Brain microvascular endothelial cell (primary cell): ENCODE results near the gene COQ5.

Experiments
- DNase-seq: peaks from one replicate; pipeline ENCODE4 v3.0.0-alpha.2; 2020
- H3K27ac ChIP-seq: fragments of 250-450 bp; sonication (Bioruptor Pico); 2 replicates; pipeline ENCODE4 v1.5.1; 2020; ENCODE audit warnings: mild to moderate bottlenecking, moderate library complexity
- H3K27me3 ChIP-seq: fragments of 250-450 bp; sonication (Bioruptor Pico); replicated peaks from 2 replicates; pipeline ENCODE4 v1.5.1; 2020; ENCODE audit warnings: mild to moderate bottlenecking
- H3K36me3 ChIP-seq: fragments of 250-450 bp; sonication (Bioruptor Pico); replicated peaks from 2 replicates; pipeline ENCODE4 v1.5.1; 2020; ENCODE audit warnings: mild to moderate bottlenecking
- H3K4me3 ChIP-seq: 2 replicates; pipeline ENCODE4 v1.5.1; 2011; ENCODE audit warnings: low read depth, mild to moderate bottlenecking, control low read depth, low read length, moderate library complexity
- CTCF ChIP-seq: IDR thresholded peaks from 2 replicates; pipeline ENCODE4 v1.5.1; 2011; ENCODE audit warnings: low read depth, mild to moderate bottlenecking, moderate library complexity, low read length, control low read depth, inconsistent platforms; ENCODE audit errors: missing control alignments
- in situ Hi-C: cut with HindIII; loops from 2 replicates; pipeline ENCODE4 v1.10.0; 2017; ENCODE audit warnings: low sequenced_read_pairs, low pct_ligation_motif_present

Gene COQ5

DNA sequence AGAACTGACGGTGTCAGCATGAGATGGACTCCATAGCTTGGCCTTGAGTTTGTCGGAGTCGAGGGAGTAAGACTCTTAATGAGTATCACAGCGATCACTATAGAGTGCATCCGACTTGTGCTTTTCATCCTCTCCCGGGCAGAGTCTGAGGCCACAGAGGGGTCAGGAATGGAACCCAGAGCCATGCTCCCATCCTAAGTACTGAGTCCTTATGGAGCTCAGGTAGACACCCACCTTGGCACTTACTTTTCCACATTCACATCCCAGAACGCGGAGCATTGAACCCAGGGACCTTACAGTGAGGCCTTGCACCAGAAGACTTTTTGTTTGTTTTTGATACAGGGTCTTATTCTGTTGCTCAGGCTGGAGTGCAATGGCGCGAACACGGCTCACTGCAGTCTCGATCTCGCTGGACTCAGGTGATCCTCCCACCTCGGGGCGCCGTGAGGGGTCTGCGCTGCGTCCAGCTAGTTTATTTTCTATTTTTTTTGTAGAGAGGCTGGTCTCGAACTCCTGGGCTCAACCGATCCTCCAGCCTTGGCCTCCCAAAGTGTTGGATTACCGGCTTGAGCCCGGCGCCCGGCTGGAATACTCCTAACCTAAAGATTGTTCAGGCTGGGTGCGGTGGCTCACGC, 58.7 kb downstream of the COQ5 start:
- Histone ChIP-seq H3K27ac (peak overlapping the region; percentile 76), H3K4me3 (peak overlapping the region; percentile 91), H3K27me3 (no peaks in the 10 kb centered on the region), H3K36me3 (peaks cover 18% of the 10 kb centered on the region)
- no peak for DNase-seq
- no peak for TF ChIP-seq CTCF
- in situ Hi-C loops, result no loop called here

GRCh38 chr12:120469450-120470149, 59.4 kb downstream of the COQ5 start, which contains the start of gene SRSF9:
SRSF9 (minus strand) TSS chr12:120469748; CDS start chr12:120469609, 139 bp downstream.
- in situ Hi-C loops, result no loop called here

DNA sequence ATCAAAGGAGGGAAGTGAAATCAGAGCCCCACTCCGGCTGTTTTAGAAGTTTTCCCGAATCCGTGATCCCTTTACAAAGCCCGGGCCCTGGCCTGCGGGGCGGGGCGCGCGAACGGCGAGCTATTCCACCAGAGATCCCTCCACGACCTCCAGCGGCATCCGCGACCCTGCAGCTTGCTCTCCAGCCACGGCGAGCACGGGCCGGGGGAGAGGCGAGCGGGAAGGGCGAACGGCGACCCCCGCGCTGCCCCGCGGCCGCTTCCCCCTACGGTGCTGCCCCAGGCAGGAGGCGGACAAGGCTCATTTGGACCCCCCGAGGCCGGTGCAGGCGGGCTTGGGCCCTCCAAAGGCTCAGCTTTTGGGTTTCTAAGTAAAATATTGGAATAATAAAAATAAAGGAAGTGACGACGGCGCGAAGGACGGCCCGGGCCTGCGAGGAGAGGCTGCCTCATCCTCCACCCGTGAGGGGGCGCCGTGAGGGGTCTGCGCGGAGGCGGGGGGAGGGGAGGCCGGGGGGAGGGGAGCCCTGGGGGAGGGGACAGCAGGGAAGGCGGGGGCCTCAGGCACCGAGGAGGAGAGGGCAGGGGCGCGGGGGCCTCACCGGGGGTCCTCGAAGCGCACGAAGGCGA, 60.0 kb downstream of the COQ5 start:
- H3K36me3 ChIP-seq, result peaks cover 31% of the 10 kb centered on the region
- in situ Hi-C loops, result no loop called here
- peak overlapping the region; percentile 91 for H3K4me3 ChIP-seq
- H3K27me3 ChIP-seq, result no peaks in the 10 kb centered on the region
- no peak for TF ChIP-seq CTCF
- peak overlapping the region; percentile 76 for H3K27ac ChIP-seq
- peak; percentile 10 for DNase-seq

More at GRCh38 chr12:120469450-120470149, 59.4 kb downstream of the COQ5 start, which contains the start of gene SRSF9:
- peak; percentile 90 for DNase-seq
- Histone ChIP-seq H3K36me3 (peaks cover 25% of the 10 kb centered on the region), H3K27me3 (no peaks in the 10 kb centered on the region), H3K4me3 (peak within 1 kb of the TSS; percentile 91), H3K27ac (peak within 1 kb of the TSS; percentile 76)
- TF ChIP-seq CTCF, result peak; percentile 86

DNA sequence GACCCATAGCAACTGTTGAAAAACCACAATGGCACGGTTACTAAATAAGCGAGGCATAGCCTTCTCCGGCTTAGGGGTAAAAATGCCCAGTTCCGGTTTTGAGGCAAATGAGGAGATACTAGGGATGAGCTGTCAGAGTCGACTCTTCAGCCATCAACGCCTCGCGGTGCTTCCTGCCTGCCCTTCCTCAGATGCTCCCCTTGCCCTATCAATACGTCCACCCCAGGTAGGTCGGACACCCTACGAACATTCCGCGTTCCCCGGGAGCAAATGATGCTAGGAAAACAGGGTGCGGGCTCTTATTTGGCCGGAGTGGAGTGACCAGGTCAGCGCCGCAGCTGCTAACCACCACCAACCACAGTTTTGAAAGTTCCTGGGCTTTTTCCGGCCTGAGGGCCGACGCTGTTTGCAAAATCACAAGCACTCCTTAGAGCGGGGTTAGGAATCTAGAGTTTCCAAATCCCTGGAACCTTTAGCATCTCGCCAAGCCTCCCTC, 60.6 kb downstream of the COQ5 start:
- peak overlapping the region; percentile 91 for H3K4me3 ChIP-seq
- no peak for TF ChIP-seq CTCF
- peak overlapping the region; percentile 76 for H3K27ac ChIP-seq
- H3K27me3 ChIP-seq, result no peaks in the 10 kb centered on the region
- in situ Hi-C loops, result no loop called here
- peaks cover 37% of the 10 kb centered on the region for H3K36me3 ChIP-seq
- peak; percentile 27 for DNase-seq

DNA sequence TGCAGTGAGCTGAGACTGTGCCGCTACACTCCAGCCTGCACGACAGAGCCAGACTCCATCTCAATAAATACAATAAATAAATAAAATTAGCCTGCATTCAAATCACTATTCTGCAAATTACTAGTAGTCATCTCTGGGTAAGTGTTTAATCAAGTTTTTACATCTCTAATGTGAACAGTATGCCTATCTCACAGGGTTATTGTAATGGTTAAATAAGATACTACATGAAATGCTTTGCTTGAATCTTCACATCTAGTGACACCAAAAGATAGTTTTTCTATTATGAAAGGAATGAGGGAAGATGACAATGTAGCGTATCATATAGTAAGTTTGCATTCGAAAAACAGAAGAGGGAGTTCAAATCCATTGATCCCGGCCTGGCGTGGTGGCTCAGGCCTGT, 61.5 kb downstream of the COQ5 start:
- no peak overlapping the region for H3K4me3 ChIP-seq
- H3K27me3 ChIP-seq, result no peaks in the 10 kb centered on the region
- DNase-seq, result no peak
- H3K36me3 ChIP-seq, result peaks cover 46% of the 10 kb centered on the region
- in situ Hi-C loops, result no loop called here
- H3K27ac ChIP-seq, result no peak overlapping the region
- no peak for TF ChIP-seq CTCF
